Activated CD4-positive, CD25-positive, alpha-beta regulatory T cell treated with anti-CD3 and anti-CD28 coated beads, Interleukin-2, amount 50 U/mL, for 24 hours (primary cell): ENCODE data around the gene JAK3.
A peak's percentile ranks its signal among the peaks of the same experiment; 100 is the strongest.
"Not testable (repeated sequence)": the region's sequence is repeated elsewhere in the genome, so short reads cannot be mapped to it uniquely, and the experiment has no call there.

Source experiments
- ATAC-seq, 2 donors: fragments of 150-1000 bp; cut with Tn5 transposase; one replicate each; pipeline ENCODE4 v1.10.0; 2021; ENCODE audit warnings: mild to moderate bottlenecking in 1 of 2, moderate library complexity in 1 of 2

The JAK3 gene

GRCh38 chr19:17847538-17848366 is at the start of gene JAK3:
TSS of gene JAK3 (minus strand) at chr19:17847982. CDS start at chr19:17844417, 3,565 bp downstream.
- peak; percentile 90 to 91 for ATAC-seq

GRCh38 chr19:17893766-17894165 is 46.0 kb upstream of the JAK3 start:
- ATAC-seq = no peak

- ATAC-seq = no peak
Observed at GRCh38 chr19:17889609-17890214, 41.9 kb upstream of the JAK3 start.

- ATAC-seq = no peak
Observed at GRCh38 chr19:17888260-17888659, 40.5 kb upstream of the JAK3 start.

GRCh38 chr19:17887221-17887620 is 39.4 kb upstream of the JAK3 start:
- ATAC-seq = not testable (repeated sequence)

GRCh38 chr19:17886515-17886914 is 38.7 kb upstream of the JAK3 start:
- ATAC-seq = no peak

- ATAC-seq = no peak
Observed at GRCh38 chr19:17883627-17884410, 36.0 kb upstream of the JAK3 start.

GRCh38 chr19:17881701-17882100 is 33.9 kb upstream of the JAK3 start:
- no peak for ATAC-seq

- ATAC-seq = no peak
Observed at GRCh38 chr19:17879466-17879865, 31.7 kb upstream of the JAK3 start.

- no peak for ATAC-seq
Observed at GRCh38 chr19:17877696-17878095, 29.9 kb upstream of the JAK3 start.

- no peak for ATAC-seq
Observed at GRCh38 chr19:17874758-17875135, 27.0 kb upstream of the JAK3 start.

GRCh38 chr19:17873786-17874757 is 26.3 kb upstream of the JAK3 start:
- ATAC-seq = peak; percentile 70 to 74

GRCh38 chr19:17872251-17873001 is 24.6 kb upstream of the JAK3 start:
- ATAC-seq = peak; percentile 54 to 60

GRCh38 chr19:17871878-17872250 is 24.1 kb upstream of the JAK3 start, which contains the start of gene SLC5A5:
TSS of gene SLC5A5 (plus strand) at chr19:17871945. CDS start at chr19:17872320, 375 bp downstream.
- ATAC-seq = peak in 1 of 2 donors; percentile 8

GRCh38 chr19:17871032-17871877 is 23.5 kb upstream of the JAK3 start:
- ATAC-seq = no peak

GRCh38 chr19:17869114-17869608 is 21.4 kb upstream of the JAK3 start:
- no peak for ATAC-seq

GRCh38 chr19:17868669-17869068 is 20.9 kb upstream of the JAK3 start:
- no peak for ATAC-seq

- no peak for ATAC-seq
Observed at GRCh38 chr19:17866964-17867486, 19.2 kb upstream of the JAK3 start.

- no peak for ATAC-seq
Observed at GRCh38 chr19:17866312-17866963, 18.7 kb upstream of the JAK3 start.
